HPDE6-E6E7 (cell line): ENCODE data around the gene RNF126.
"Not testable (repeated sequence)": the region's sequence is repeated elsewhere in the genome, so short reads cannot be mapped to it uniquely, and the experiment has no call there.

Experiments used
- DNase-seq: peaks from one replicate; pipeline ENCODE4 v3.0.0; 2011; ENCODE audit warnings: missing footprints; ENCODE audit errors: extremely low spot score

Gene RNF126

GRCh38 chr19:662962-663681 lies at the start of gene RNF126:
Gene RNF126 (minus strand): TSS chr19:663214. CDS start chr19:663121, 93 bp downstream.
- peak; percentile 63 for DNase-seq

GRCh38 chr19:711254-711653 lies 48.2 kb upstream of the RNF126 start:
- DNase-seq: no peak

DNA sequence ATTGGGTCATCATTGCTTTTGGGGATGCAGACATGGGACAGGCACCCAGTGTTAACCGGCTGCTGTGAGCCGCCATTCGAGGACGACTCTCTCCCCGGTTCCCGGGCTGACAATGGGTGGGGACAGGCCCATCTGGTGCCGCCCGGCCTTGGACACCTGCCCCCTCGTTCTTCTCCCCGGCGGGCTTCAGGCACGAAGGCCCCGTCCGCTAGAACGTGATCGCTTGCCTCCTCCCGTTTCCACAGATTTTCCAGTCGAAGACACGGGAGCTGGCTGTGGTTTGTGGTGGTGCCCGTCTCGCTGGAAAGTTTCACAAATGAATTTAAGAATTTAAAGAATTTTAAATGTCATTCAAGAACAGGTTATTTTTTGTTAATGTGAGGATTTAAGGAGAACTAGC lies 47.8 kb upstream of the RNF126 start:
- DNase-seq: no peak

GRCh38 chr19:709965-710571 lies 47.1 kb upstream of the RNF126 start:
- no peak for DNase-seq

GRCh38 chr19:709196-709964 lies 46.4 kb upstream of the RNF126 start:
- no peak for DNase-seq

- DNase-seq: no peak
These were observed 45.4 kb upstream of the RNF126 start, which contains the start of gene PALM for GRCh38 chr19:708154-709143. Gene PALM (plus strand): TSS chr19:708935. CDS start chr19:709147, 212 bp downstream.

GRCh38 chr19:704447-704741 lies 41.4 kb upstream of the RNF126 start:
- DNase-seq: no peak

GRCh38 chr19:703651-704446 lies 40.8 kb upstream of the RNF126 start:
- no peak for DNase-seq

DNA sequence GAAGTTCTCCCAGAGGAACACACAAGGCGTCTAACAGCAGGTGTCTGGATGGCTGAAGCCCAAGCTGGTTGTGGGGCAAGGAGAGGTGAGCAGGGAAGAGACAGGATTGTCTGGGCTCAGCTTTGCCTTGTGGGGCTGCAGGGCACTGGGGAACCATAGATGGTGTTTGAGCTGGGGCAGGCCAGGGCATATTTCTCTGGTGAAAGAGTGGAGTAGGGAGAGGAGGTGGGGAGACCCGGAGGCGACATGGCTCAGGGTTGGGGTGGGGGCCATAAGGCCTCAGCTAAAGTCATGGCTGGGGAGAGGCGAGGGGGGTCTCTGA lies 40.3 kb upstream of the RNF126 start:
- DNase-seq: no peak

- DNase-seq: not testable (repeated sequence)
These were observed 39.8 kb upstream of the RNF126 start for GRCh38 chr19:702847-703246.

GRCh38 chr19:699885-700284 lies 36.9 kb upstream of the RNF126 start:
- not testable (repeated sequence) for DNase-seq

- not testable (repeated sequence) for DNase-seq
These were observed 35.5 kb upstream of the RNF126 start for GRCh38 chr19:698529-698928.

DNA sequence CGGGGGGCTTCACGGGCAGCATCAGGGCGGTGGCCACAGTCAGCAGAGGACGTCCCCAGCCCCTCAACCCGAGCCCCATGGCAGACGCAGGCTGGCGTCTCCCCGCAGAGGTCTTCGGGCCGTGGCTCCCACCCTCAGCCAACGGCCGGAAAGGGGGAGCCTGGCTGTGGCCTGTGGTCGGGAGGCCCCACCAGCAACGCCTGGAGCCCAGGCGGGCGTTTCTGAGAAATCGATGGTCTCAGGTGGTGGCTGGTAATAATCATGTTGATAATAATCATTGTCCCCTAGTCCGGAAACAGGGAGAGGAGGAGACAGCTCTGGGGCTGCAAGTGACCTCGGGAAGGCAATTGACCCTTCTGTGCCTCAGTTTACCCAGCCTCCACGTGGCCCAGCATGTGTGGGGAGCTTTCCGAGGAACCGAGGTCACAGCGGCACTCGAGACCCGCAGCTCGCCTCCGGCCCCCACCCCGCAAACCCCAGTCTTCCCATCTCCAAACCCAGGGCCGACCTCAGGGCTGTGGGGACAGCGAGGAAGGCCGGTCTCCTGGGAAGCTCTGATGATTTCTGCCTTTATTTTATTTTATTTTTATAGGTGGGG lies 32.4 kb upstream of the RNF126 start, which contains the start of gene PRSS57:
Gene PRSS57 (minus strand): TSS at position 101 of the 598 bp plus-strand sequence. CDS start 22 bp downstream, at position 79.
- DNase-seq: no peak

DNA sequence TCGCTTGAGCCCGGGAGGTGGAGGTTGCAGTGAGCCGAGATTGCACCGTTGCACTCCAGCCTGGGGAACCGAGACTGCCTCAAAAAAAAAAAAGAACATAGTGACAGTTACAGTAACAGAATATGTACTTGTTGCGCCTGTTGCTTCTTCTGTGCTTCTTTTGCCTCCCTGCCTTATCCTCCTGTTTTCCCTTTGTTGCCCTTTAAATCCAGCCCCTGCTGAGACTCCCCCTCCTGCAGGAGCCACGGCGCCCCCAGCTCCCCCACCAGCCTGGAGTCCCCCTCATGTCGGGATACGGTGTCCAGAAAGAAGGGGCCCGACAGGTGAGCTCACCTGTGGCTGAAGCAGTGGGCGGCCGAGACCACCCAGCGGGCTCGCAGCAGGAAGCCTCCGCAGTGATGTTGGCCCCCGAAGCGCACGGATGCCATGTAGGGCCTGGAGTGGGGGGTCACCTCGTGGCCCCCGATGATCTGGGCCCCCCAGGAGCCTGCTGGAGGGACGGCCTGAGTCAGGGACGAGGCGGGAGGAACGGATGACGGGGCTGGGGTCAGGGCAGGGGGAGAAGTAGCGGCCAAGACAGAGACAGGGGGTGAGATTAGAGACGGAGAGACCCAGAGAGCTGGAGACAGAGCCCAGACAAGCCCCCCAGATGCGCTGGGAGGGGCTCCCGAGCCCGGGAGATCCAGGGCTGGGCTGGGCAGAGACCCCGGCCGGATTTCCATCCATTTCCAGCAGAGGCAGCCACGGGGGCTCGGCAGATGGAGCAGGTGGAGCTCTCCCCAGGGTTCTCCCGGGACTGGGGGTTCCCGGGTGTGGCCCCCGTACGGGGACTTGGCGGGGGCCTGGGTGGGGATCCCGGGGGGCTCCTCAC lies 31.7 kb upstream of the RNF126 start:
- no peak for DNase-seq

DNA sequence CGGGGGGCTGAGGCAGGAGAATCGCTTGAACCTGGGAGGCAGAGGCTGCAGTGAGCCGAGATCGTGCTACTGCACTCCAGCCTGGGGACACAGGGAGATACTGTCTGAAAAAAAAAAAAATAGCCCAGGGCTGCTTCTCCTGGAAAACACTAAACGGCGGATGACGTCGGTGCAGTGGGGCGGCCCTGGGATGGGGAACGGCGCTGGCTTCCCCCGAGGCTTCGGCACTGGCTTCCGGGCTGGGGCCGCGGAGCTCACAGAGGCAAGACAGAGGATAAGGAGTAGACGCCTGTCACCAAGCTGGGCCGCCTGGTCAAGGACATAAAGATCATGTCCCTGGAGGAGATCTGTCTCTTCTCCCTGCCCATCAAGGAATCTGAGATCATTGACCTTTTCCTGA lies 27.2 kb upstream of the RNF126 start:
- DNase-seq: no peak

DNA sequence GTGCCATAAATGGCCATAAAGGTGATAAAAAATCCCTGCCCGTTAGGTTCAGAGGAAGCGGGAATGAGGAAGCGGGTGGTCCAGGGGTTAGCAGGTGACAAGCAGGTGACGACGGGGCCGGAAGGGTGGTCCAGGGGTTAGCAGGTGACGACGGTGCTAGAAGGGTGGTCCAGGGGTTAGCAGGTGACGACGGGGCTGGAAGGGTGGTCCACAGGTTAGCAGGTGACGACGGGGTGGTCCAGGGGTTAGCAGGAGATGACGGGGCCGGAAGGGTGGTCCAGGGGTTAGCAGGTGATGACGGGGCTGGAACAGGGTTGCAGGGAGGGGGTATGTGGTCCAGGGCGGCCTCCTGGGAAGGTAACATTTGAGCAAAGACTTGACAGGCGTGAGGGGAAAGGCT lies 26.0 kb upstream of the RNF126 start:
- no peak for DNase-seq

GRCh38 chr19:688214-688613 lies 25.2 kb upstream of the RNF126 start:
- DNase-seq: no peak

DNA sequence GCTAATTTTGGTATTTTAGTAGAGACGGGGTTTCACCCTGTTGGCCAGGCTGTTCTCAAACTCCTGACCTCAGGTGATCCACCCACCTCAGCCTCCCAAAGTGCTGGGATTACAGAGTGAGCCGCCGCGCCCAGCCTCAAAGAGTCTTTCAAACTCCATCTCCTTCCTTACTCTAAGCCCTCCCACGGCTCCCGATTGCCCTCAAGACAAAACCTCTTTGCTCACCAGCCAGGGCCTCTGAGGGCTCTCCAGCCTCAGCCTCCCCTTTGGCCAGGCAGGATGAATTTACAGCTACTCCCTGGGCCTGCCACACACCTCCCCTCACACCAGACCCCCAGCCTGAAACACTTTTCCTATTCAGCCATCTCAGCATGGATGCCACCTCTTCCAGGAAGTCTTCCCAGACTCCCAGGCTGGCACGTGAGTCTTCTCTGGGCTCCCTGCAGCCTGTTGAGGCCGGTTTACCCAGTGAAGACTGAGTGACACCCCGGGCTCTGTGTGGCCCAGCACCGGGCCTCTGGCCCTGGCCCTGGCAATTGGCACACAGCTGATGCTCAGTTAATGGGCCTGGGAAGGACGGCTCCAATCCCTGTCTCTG lies 24.7 kb upstream of the RNF126 start:
- DNase-seq: no peak
